Ishikawa (cell line): Measurements from ENCODE around the gene ADAM19.

Experiments used
- EP300 ChIP-seq: IDR thresholded peaks from 2 replicates; pipeline ENCODE4 v1.6.1; 2012; ENCODE audit warnings: borderline replicate concordance
- USF1 ChIP-seq: IDR thresholded peaks from 2 replicates; pipeline ENCODE4 v1.6.1; 2012
- YY1 ChIP-seq: IDR thresholded peaks from 2 replicates; pipeline ENCODE4 v1.6.1; 2012; ENCODE audit warnings: low read depth

- no peak for TF ChIP-seq EP300
- TF ChIP-seq USF1 = no peak
- TF ChIP-seq YY1 = no peak
These were observed 54.5 kb downstream of the ADAM19 start for GRCh38 chr5:157520911-157521703.
